GM19397 (cell line): ENCODE measurements around the gene KLHL24.
"Not testable (repeated sequence)": the region's sequence is repeated elsewhere in the genome, so short reads cannot be mapped to it uniquely, and the experiment has no call there.

Experiments used
- ATAC-seq: cut with Tn5 transposase; IDR thresholded peaks from one replicate; pipeline ENCODE4 v1.9.1; 2021; ENCODE audit warnings: mild to moderate bottlenecking, moderate library complexity; ENCODE audit not compliant: unreplicated experiment

KLHL24 gene

GRCh38 chr3:183635431-183636220 is at the start of gene KLHL24:
Gene KLHL24 (plus strand): TSS chr3:183635623. CDS start chr3:183650357, 14,734 bp downstream.
- ATAC-seq = peak; percentile 84

DNA sequence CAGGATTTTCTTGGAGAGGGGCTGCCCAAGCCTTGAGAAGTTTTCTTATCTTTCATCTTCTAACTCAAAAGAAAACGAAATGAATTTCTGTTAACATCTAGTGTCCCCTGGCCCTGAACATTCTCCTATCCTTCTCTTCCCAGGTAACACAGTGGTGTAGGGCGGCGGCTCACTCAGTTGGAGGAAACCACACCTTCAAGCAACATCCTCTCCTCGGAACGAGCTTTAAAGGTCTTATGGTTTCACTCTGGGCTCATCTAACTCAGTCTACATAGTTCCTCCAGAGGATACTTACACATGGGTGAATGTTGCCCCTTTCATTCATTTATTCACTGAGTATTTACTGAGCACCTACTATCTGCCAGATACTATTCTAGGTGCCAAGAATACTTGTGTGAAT is 48.9 kb upstream of the KLHL24 start:
- ATAC-seq = no peak

- ATAC-seq = no peak
These were observed 48.1 kb upstream of the KLHL24 start for GRCh38 chr3:183587336-183587735.

DNA sequence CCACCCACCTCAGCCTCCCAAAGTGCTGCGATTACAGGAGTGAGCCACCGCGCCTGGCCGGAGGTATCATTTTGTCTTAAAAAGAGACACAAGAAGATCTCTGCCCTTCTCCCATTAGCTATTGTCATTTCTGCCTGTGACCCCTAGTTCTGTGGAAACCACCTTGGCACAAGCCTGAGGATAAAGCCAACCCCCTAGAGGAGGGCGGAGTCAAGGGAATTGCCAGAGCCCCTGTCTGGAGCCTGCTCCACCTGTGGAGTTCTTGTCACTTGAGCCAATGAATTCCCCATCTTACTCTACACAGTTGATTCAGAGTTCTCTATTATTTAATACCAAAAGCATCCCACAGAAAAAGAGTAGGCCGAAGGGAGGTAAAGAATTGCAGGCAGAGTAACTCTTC is 45.0 kb upstream of the KLHL24 start:
- no peak for ATAC-seq

DNA sequence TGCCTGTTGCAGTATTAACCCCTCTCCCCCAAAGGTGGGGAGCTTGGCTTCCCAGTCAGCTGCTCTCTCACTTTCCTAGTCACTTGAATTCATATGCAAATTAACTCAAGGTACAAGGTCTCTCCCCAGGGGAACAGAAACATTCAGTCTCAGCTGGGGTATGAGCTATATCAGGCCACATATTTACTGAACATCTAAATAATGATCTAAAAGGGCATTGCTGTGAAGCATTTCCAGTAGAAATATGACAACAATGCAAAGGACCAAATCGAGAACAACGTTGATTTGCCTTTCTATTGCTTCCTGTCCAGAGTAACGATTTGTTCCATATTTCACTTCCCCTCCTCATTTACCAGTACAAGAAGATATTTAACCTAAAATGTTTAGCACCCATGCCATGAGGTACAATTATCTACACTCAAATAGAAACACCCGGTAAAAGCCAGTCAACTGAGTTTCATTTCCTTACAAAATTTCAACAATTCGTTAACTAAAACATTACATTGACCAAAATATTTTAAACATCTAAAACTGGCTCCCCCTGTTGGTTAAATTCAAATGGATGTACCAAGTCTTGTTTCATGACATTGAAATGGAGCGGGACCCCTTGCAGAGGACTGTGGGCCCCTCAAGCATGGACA is 43.4 kb upstream of the KLHL24 start:
- ATAC-seq = peak; percentile 89

DNA sequence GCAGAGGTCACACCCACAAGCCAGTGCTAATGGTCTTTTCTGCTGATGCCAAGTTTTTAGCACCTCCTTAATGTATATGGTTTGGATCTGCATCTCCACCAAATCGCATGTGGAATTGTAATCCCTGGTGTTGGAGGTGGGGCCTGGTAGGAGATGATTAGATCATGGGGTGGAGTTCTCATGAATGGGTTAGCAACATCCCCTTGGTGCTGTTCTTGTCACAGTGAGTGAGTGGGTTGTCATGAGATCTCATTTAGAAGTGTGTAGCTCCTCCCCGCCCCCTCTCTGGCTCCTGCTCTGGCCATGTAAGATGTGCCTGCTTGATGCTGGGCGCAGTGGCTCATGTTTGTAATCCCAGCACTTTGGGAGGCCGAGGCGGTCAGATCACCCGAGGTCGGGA is 42.6 kb upstream of the KLHL24 start:
- ATAC-seq = no peak

DNA sequence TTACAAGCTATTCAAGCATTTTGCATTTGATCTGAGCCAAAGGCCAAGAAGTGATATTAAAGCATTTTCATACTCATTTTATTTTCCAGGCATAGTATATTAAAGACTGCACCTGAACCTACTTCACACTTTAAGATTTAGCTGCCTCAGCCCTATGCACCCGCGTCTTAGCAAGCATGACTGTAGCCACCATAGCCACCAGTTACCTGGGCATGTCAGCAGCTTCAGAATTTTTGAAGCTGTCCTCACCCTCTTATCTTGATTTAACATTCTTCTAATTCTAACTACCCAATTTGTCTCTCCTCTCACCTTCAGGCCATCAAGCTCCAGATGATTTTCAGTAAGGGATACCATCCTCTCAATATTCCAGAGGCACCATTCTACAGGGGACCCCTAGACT is 40.8 kb upstream of the KLHL24 start:
- no peak for ATAC-seq

- no peak for ATAC-seq
These were observed 37.5 kb upstream of the KLHL24 start for GRCh38 chr3:183597959-183598358.

- not testable (repeated sequence) for ATAC-seq
These were observed 24.1 kb upstream of the KLHL24 start for GRCh38 chr3:183611326-183611725.

GRCh38 chr3:183613366-183614285 is 21.8 kb upstream of the KLHL24 start:
- no peak for ATAC-seq

- ATAC-seq = no peak
These were observed 16.9 kb upstream of the KLHL24 start for GRCh38 chr3:183618542-183618941.

- ATAC-seq = no peak
These were observed 16.4 kb upstream of the KLHL24 start for GRCh38 chr3:183619010-183619409.

GRCh38 chr3:183619624-183620251 is 15.7 kb upstream of the KLHL24 start:
- ATAC-seq = no peak

GRCh38 chr3:183620252-183620628 is 15.2 kb upstream of the KLHL24 start:
- ATAC-seq = no peak

- not testable (repeated sequence) for ATAC-seq
These were observed 12.9 kb upstream of the KLHL24 start for GRCh38 chr3:183622473-183622872.

- no peak for ATAC-seq
These were observed 8.4 kb upstream of the KLHL24 start for GRCh38 chr3:183626877-183627594.

GRCh38 chr3:183629546-183630301 is 5.7 kb upstream of the KLHL24 start:
- ATAC-seq = no peak

DNA sequence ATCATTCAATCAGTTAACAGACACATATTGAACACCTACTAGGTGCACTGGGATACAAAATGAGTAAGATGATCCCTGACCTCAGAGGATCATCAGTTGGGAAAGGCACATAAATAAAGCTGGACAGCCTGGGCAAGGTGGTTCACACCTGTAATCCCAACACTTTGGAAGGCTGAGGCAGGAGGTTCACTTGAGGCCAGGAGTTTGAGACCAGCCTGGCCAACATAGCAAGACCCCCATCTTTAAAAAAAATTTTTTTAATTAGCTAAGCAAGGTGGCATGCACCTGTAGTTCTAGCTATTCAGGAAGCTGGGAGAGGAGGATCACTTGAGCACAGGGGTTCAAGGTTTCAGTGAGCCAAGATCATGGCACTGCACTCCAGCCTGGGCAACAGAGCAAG is 3.7 kb upstream of the KLHL24 start:
- no peak for ATAC-seq

DNA sequence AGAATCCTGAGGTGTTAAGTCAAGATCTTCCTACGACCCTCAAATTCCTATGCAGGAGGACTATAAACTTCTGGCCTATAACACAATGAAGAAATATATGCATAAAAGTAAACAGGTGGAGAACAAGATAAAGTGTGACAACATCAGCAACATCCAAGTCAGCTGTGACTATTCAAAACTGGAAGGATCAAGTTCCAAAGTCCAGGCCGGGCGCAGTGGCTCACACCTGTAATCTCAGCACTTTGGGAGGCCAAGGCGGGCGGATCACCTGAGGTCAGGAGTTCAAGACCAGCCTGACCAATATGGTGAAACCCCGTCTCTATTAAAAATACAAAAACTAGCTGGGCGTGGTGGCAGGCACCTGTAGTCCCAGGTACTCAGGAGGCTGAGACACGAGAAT is 2.7 kb upstream of the KLHL24 start:
- ATAC-seq = not testable (repeated sequence)

DNA sequence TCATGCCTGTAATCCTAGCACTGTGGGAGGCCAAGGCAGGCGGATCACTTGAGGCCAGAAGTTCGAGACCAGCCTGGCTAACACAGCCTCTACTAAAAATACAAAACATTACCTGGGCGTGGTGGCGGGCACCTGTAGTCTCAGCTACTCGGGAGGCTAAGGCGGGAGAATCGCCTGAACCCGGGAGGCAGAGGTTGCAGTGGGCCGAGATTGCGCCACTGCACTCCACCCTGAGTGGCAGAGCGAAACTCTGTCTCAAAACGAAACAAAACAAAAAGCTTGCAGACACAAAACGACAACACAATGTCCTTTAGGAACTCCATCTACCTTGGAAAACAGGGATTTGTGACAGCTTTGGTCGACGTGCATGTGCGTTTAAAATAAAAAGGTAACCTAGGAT is 716 bp upstream of the KLHL24 start:
- ATAC-seq = no peak
